H1 (cell line): ENCODE results near the gene BMPR1A. TPM values are rescaled to one million over a fixed set of nuclear protein-coding genes. Genes with fewer than 3 reads are reported as not detected.
A peak's percentile ranks its signal among the peaks of the same experiment; 100 is the strongest.

Experiments
- CTCF ChIA-PET: fragments of 300-600 bp; sonication (Branson Sonifier 250); formaldehyde crosslinking; loops from one replicate; lab custom pipeline; 2021; ENCODE audit not compliant: partially characterized antibody; lab: Charles Lee
- POLR2A ChIA-PET: fragments of 300-600 bp; sonication (Branson Sonifier 250); formaldehyde crosslinking; loops from one replicate; lab custom pipeline; 2021; ENCODE audit warnings: inconsistent platforms; ENCODE audit not compliant: partially characterized antibody; lab: Charles Lee
- DNase-seq, 2 experiments: peaks; one replicate each; pipeline versions ENCODE4 v3.0.0 to v3.0.0-alpha.2; 2010 to 2022; ENCODE audit warnings: low spot score in 2 of 2, low read depth in 1 of 2, mixed read lengths in 1 of 2
- FAIRE-seq: peaks from 2 replicates; lab custom pipeline; 2011; peaks lifted over from hg19 to GRCh38; lab: Jason Lieb, UNC
- H2AFZ ChIP-seq: 2 replicates; pipeline ENCODE4 v1.8.1; 2012; ENCODE audit warnings: low read length, inconsistent platforms
- H2AK5ac ChIP-seq: 2 replicates; pipeline ENCODE4 v1.6.1; 2013; ENCODE audit warnings: low read depth, low read length
- H2BK120ac ChIP-seq: replicated peaks from 2 replicates; pipeline ENCODE3; 2013; ENCODE audit warnings: low read depth, low read length, inconsistent platforms
- H2BK12ac ChIP-seq: 2 replicates; pipeline ENCODE4 v1.6.1; 2013; ENCODE audit warnings: low read depth, low read length
- H2BK15ac ChIP-seq: 2 replicates; pipeline ENCODE4 v1.6.1; 2013; ENCODE audit warnings: low read length
- H2BK20ac ChIP-seq: 2 replicates; pipeline ENCODE4 v1.6.1; 2013; ENCODE audit warnings: low read length
- H2BK5ac ChIP-seq: 2 replicates; pipeline ENCODE4 v1.6.1; 2013; ENCODE audit warnings: low read depth, low read length
- H3K14ac ChIP-seq: 2 replicates; pipeline ENCODE4 v1.6.1; 2013; ENCODE audit warnings: inconsistent platforms; ENCODE audit not compliant: insufficient read length
- H3K18ac ChIP-seq: 2 replicates; pipeline ENCODE4 v1.6.1; 2013; ENCODE audit warnings: low read length; ENCODE audit errors: extremely low read depth
- H3K23ac ChIP-seq: 2 replicates; pipeline ENCODE4 v1.6.1; 2013; ENCODE audit warnings: inconsistent platforms; ENCODE audit not compliant: insufficient read length
- H3K23me2 ChIP-seq: 2 replicates; pipeline ENCODE4 v1.6.1; 2013; ENCODE audit warnings: low read depth, low read length
- H3K27ac ChIP-seq: 2 replicates; pipeline ENCODE4 v1.6.1; 2011; ENCODE audit warnings: low read depth, low read length, inconsistent platforms
- H3K27me3 ChIP-seq, 4 experiments: replicated peaks in 1 of 4; 1 replicate in 1 of 4; 2 replicates in 3 of 4; pipeline versions ENCODE4 v1.6.1 to v1.8.1; 2011 to 2013; ENCODE audit warnings: low read length in 3 of 4, mild to moderate bottlenecking in 3 of 4, inconsistent platforms in 2 of 4, mixed read lengths in 2 of 4, moderate library complexity in 1 of 4; ENCODE audit not compliant: control insufficient read depth in 3 of 4, insufficient read depth in 3 of 4; ENCODE audit errors: extremely low read depth in 1 of 4
- H3K36me3 ChIP-seq, 4 experiments: 2 replicates each; pipeline versions ENCODE4 v1.6.1 to v1.8.1; 2011 to 2013; ENCODE audit warnings: mild to moderate bottlenecking in 4 of 4, low read length in 3 of 4, moderate library complexity in 2 of 4, control low read depth in 1 of 4, inconsistent platforms in 1 of 4; ENCODE audit not compliant: insufficient read depth in 4 of 4, control insufficient read depth in 2 of 4
- H3K4ac ChIP-seq: replicated peaks from 2 replicates; pipeline ENCODE3; 2013; ENCODE audit warnings: low read length, low read depth, mixed read lengths, inconsistent platforms; ENCODE audit not compliant: insufficient read length
- H3K4me1 ChIP-seq, 4 experiments: replicated peaks in 1 of 4; 1 replicate in 1 of 4; 2 replicates in 3 of 4; pipeline versions ENCODE4 v1.6.1 to v1.8.1; 2011 to 2013; ENCODE audit warnings: low read length in 3 of 4, inconsistent platforms in 2 of 4, mixed read lengths in 1 of 4; ENCODE audit not compliant: insufficient read depth in 4 of 4, control insufficient read depth in 3 of 4
- H3K4me2 ChIP-seq, 2 experiments: 2 replicates each; pipeline versions ENCODE4 v1.6.1 to v1.8.1; 2011 to 2013; ENCODE audit warnings: low read depth in 2 of 2, low read length in 2 of 2, control low read depth in 1 of 2, inconsistent platforms in 1 of 2, mild to moderate bottlenecking in 1 of 2; ENCODE audit not compliant: insufficient read depth in 1 of 2
- H3K4me3 ChIP-seq, 4 experiments: fragments of 200-600, 300-600 bp in 1 of 4; sonication (generic), shearing (Covaris generic), sonication (Bioruptor Twin) in 1 of 4; 2 replicates each; pipeline versions ENCODE4 v1.5.1 to v1.8.1; 2011 to 2016; ENCODE audit warnings: low read length in 4 of 4, low read depth in 3 of 4, control low read depth in 2 of 4, inconsistent platforms in 2 of 4, mild to moderate bottlenecking in 2 of 4, mixed read lengths in 1 of 4, moderate library complexity in 1 of 4; ENCODE audit not compliant: insufficient read depth in 2 of 4; ENCODE audit errors: extremely low read depth in 1 of 4
- H3K56ac ChIP-seq: replicated peaks from 2 replicates; pipeline ENCODE3; 2013; ENCODE audit warnings: low read depth, mild to moderate bottlenecking, mixed read lengths, low read length, inconsistent platforms; ENCODE audit not compliant: insufficient read length
- H3K79me1 ChIP-seq: 2 replicates; pipeline ENCODE4 v1.6.1; 2013; ENCODE audit warnings: low read depth, low read length, control low read depth
- H3K79me2 ChIP-seq, 2 experiments: 2 replicates each; pipeline versions ENCODE4 v1.6.1 to v1.8.1; 2012 to 2013; ENCODE audit warnings: low read length in 2 of 2, mild to moderate bottlenecking in 2 of 2, inconsistent platforms in 1 of 2; ENCODE audit not compliant: insufficient read depth in 2 of 2, control insufficient read depth in 1 of 2
- H3K9ac ChIP-seq, 4 experiments: replicated peaks in 1 of 4; 1 replicate in 1 of 4; 2 replicates in 3 of 4; pipeline versions ENCODE4 v1.6.1 to v1.8.1; 2011 to 2013; ENCODE audit warnings: low read depth in 3 of 4, low read length in 3 of 4, control low read depth in 2 of 4, mild to moderate bottlenecking in 2 of 4, moderate library complexity in 2 of 4, inconsistent platforms in 1 of 4; ENCODE audit errors: extremely low read depth in 1 of 4
- H3K9me3 ChIP-seq, 2 experiments: 2 replicates each; pipeline versions ENCODE4 v1.6.1 to v1.8.1; 2012 to 2013; ENCODE audit warnings: mild to moderate bottlenecking in 2 of 2, moderate library complexity in 2 of 2, control low read depth in 1 of 2, inconsistent platforms in 1 of 2, low read depth in 1 of 2, low read length in 1 of 2, mixed read lengths in 1 of 2; ENCODE audit not compliant: insufficient read depth in 2 of 2
- H4K20me1 ChIP-seq, 2 experiments: replicated peaks in 1 of 2; 2 replicates each; pipeline versions ENCODE3 to v1.8.1; 2011 to 2013; ENCODE audit warnings: inconsistent platforms in 2 of 2, low read length in 2 of 2, mild to moderate bottlenecking in 1 of 2; ENCODE audit not compliant: insufficient read depth in 2 of 2, control insufficient read depth in 1 of 2
- H4K5ac ChIP-seq: 2 replicates; pipeline ENCODE4 v1.6.1; 2013; ENCODE audit warnings: low read length, low read depth, mixed read lengths, inconsistent platforms; ENCODE audit not compliant: insufficient read length
- H4K8ac ChIP-seq: 2 replicates; pipeline ENCODE4 v1.8.0; 2013; ENCODE audit warnings: mild to moderate bottlenecking, moderate library complexity, low read length, inconsistent platforms; ENCODE audit not compliant: insufficient read depth; ENCODE audit errors: extremely low read depth
- H4K91ac ChIP-seq: replicated peaks from 2 replicates; pipeline ENCODE3; 2013; ENCODE audit warnings: low read length, mixed read lengths, inconsistent platforms; ENCODE audit not compliant: insufficient read length
- BCL11A ChIP-seq, 2 experiments: IDR thresholded peaks; one replicate each; pipeline ENCODE4 v1.6.1; 2011; ENCODE audit warnings: low read depth in 2 of 2, low read length in 2 of 2, mild to moderate bottlenecking in 2 of 2
- EP300 ChIP-seq, 2 experiments: IDR thresholded peaks; 1 replicate in 1 of 2; 2 replicates in 1 of 2; pipeline ENCODE4 v1.6.1; 2011 to 2012; ENCODE audit warnings: low read depth in 2 of 2, low read length in 2 of 2, mild to moderate bottlenecking in 2 of 2, borderline replicate concordance in 1 of 2, inconsistent platforms in 1 of 2, moderate library complexity in 1 of 2
- MAFK ChIP-seq: IDR thresholded peaks from 2 replicates; pipeline ENCODE4 v1.6.1; 2012; ENCODE audit warnings: low read depth, mild to moderate bottlenecking, improper control_type of control experiment, low read length
- POLR2AphosphoS5 ChIP-seq: IDR thresholded peaks from 2 replicates; pipeline ENCODE4 v1.6.1; 2011; ENCODE audit warnings: low read depth, low read length
- RAD21 ChIP-seq, 2 experiments: IDR thresholded peaks in 1 of 2; conservative IDR thresholded peaks in 1 of 2; 2 replicates each; pipeline ENCODE4 v1.6.1; 2011; ENCODE audit warnings: low read depth in 2 of 2, low read length in 2 of 2, improper control_type of control experiment in 1 of 2, inconsistent platforms in 1 of 2, mild to moderate bottlenecking in 1 of 2, moderate library complexity in 1 of 2
- RXRA ChIP-seq: IDR thresholded peaks from 2 replicates; pipeline ENCODE4 v1.6.1; 2011; ENCODE audit warnings: low read depth, mild to moderate bottlenecking, low read length, moderate library complexity; ENCODE audit not compliant: insufficient read depth
- SIRT6 ChIP-seq: IDR thresholded peaks from one replicate; pipeline ENCODE4 v1.7.1; 2012; ENCODE audit warnings: low read length, inconsistent platforms
- SRF ChIP-seq: IDR thresholded peaks from 2 replicates; pipeline ENCODE4 v1.6.1; 2011; ENCODE audit warnings: mild to moderate bottlenecking, low read depth, low read length, moderate library complexity
- TAF1 ChIP-seq: IDR thresholded peaks from 2 replicates; pipeline ENCODE4 v1.6.1; 2011; ENCODE audit warnings: mild to moderate bottlenecking, low read depth, low read length
- WGBS, 2 experiments: shearing (Covaris generic) in 1 of 2; methylation state at CpG; one replicate each; pipeline versions ENCODE4 v1.1.6 to v1.1.7; 2013 to 2015; ENCODE audit warnings: low lambda C conversion rate in 2 of 2, mixed read lengths in 2 of 2, inconsistent platforms in 1 of 2, low coverage in 1 of 2, missing lambda C conversion rate in 1 of 2; ENCODE audit not compliant: insufficient replicate concordance in 2 of 2, insufficient coverage in 1 of 2, insufficient read length in 1 of 2; ENCODE audit errors: extremely low coverage in 1 of 2, missing lambda C conversion rate in 1 of 2; 5-methylcytosine and 5-hydroxymethylcytosine counted together
- polyA plus RNA-seq, 7 experiments: library from polyadenylated mRNA; depleted of rRNA in 3 of 7; stranded (reverse) in 5 of 7; unstranded in 2 of 7; fragments of >200 nt in 5 of 7; fragments of 200-250 nt in 2 of 7; gene quantifications; 1 replicate in 5 of 7; 2 replicates in 1 of 7; 4 replicates in 1 of 7; pipeline versions ENCODE4 v1.2.1 to v1.2.3, GENCODE V29; 2011 to 2013; ENCODE audit warnings: missing spikeins in 2 of 7, mixed read lengths in 2 of 7
- total RNA-seq: library from RNA; stranded (reverse); fragmentation: NEBNext Ultra II Directional; extraction: Animal tissue kit (Norgen Biotek cat#: 25700); gene quantifications from 2 replicates; pipeline ENCODE4 v1.2.1, GENCODE V29; 2021

BMPR1A gene
- total and polyA plus RNA-seq, 2 of the 8 experiments (the other 6 are each of a cell fraction or from before 2014, with no cell fraction given): 34.4 to 129 TPM

DNA sequence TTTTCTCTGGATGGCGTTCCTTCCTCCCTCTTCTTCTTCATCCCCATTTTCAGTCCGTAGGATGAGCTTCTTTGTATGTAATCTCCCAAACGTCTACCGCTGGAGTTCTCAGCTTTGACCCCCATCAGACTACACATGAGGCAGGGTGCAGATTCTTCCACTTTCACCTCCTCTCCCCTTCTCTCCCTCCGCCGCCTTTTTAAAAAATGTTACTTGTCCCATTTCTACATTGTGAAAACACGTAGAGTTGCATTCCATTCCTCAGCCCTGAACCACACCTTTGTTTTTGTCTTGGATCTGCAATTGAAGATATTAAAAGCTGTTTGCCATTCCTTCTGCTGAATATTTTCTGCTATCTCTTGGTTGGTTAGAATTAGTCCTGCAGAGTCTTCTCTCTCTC is 218.1 kb downstream of the BMPR1A start:
- CTCF ChIA-PET: interaction anchor here (1.2 to 2.7 kb wide), 3 partner anchors 15 to 36 kb away, joined by 3 to 11 read pairs (median 4); no protein-coding TSS in a partner anchor
- peak overlapping the region; percentile 60; the same call in 1 of the 2 replicates for H2BK12ac ChIP-seq
- no peaks in the 10 kb centered on the region for H3K79me2 ChIP-seq
- no peak overlapping the region for H2BK120ac ChIP-seq
- no peak overlapping the region for H3K56ac ChIP-seq
- H4K5ac ChIP-seq: no peak overlapping the region
- no peak for FAIRE-seq
- TF ChIP-seq SRF (no peak), BCL11A (IDR thresholded peaks at IDR 0.05; ENCODE audit: low read depth in 2 of 2, low read length in 2 of 2) (no peak), RXRA (no peak), TAF1 (no peak), POLR2AphosphoS5 (no peak), SIRT6 (no peak), EP300 (IDR thresholded peaks at IDR 0.05; ENCODE audit: borderline replicate concordance in 1 of 2, low read depth in 2 of 2, low read length in 2 of 2) (no peak), RAD21 (IDR thresholded peaks at IDR 0.05 in 1 of 2, conservative IDR thresholded peaks at IDR 0.05 in 1 of 2; ENCODE audit: low read depth in 2 of 2, low read length in 2 of 2) (no peak), MAFK (no peak)
- TF ChIP-seq, all 59 proteins: peak for 0
- Histone ChIP-seq H3K27me3 (peaks cover 1 to 20% (median 16%) of the 10 kb centered on the region in 4 experiments), H4K8ac (no peak overlapping the region), H3K14ac (no peak overlapping the region), H3K9me3 (no peaks in the 10 kb centered on the region), H3K4ac (no peak overlapping the region), H2AFZ (no peak overlapping the region), H3K4me1 (peaks cover 6 to 22% (median 16%) of the 10 kb centered on the region in 4 experiments), H4K91ac (no peak overlapping the region), H3K79me1 (no peaks in the 10 kb centered on the region), H2AK5ac (no peak overlapping the region), H3K27ac (no peak overlapping the region), H2BK5ac (no peak overlapping the region), H3K23me2 (peaks cover 12% of the 10 kb centered on the region; the same call in 1 of the 2 replicates), H3K23ac (no peak overlapping the region), H3K4me3 (no peak overlapping the region), H3K36me3 (no peaks in the 10 kb centered on the region), H4K20me1 (no peaks in the 10 kb centered on the region), H2BK15ac (no peak overlapping the region), H3K9ac (no peak overlapping the region), H3K18ac (no peak overlapping the region), H2BK20ac (peak overlapping the region; percentile 55; the same call in 1 of the 2 replicates), H3K4me2 (no peak overlapping the region)
- POLR2A ChIA-PET: interaction anchor here (1.3 kb wide), 1 partner anchor 14 kb away, joined by 3 read pairs; no protein-coding TSS in a partner anchor
- DNase-seq: no peak
- WGBS, 2 experiments: 91% methylated on average over 7 of the region's 7 CpGs; no CpG with 5 or more reads in 1 of the 2 experiments
